CD4-positive, alpha-beta T cell treated with Interleukin-17A for 4 hours (primary cell): ENCODE data around the gene TRPC4.

ENCODE experiments used
- DNase-seq: peaks from one replicate; pipeline ENCODE4 v3.0.0-alpha.2; 2020; ENCODE audit warnings: mixed read lengths

TRPC4 gene

DNA sequence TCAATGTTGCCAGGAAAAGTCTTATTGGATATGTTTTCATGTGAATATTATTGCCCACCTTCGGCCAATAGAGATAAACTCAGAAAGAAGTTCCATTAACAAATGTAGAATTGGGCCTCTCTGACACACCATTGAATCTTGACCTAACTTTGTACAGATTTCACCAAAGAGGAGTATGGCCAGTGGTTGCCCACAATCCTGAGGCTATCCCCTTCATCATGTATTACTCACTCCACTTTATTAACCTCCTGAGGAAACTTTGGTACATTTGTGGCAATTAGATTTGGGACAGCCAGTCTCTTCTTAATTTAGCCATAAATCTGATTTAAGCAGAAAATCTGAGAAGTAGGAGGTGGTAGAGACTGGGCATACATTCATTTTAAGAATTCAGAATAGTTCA is 217.7 kb downstream of the TRPC4 start:
- DNase-seq = no peak

DNA sequence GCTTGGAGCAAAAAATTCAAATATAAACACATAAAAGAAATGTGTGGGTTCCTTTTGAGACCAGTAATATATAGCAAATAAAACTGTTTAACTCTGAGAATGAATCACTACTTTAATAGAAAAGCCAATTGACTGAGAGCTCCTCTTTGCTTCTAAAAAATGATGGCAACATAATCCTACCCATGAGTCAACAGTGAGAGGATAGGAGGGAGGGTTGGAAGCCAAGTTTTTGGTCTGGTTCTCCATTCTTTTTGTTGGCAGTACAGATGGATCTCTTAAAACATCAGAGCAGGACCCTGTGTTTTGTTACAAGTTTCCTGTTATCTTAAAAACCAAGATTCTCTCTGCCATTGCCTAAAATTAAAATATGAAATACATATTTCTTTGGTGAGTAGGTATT is 221.0 kb downstream of the TRPC4 start:
- DNase-seq = no peak

GRCh38 chr13:37647031-37647650 is 222.4 kb downstream of the TRPC4 start:
- no peak for DNase-seq

- no peak for DNase-seq
Measured at GRCh38 chr13:37646531-37646930, 223.0 kb downstream of the TRPC4 start.

- DNase-seq = no peak
Measured at GRCh38 chr13:37645181-37645740, 224.3 kb downstream of the TRPC4 start.

- DNase-seq = no peak
Measured at GRCh38 chr13:37641391-37641790, 228.2 kb downstream of the TRPC4 start.

- no peak for DNase-seq
Measured at GRCh38 chr13:37640499-37640898, 229.1 kb downstream of the TRPC4 start.

DNA sequence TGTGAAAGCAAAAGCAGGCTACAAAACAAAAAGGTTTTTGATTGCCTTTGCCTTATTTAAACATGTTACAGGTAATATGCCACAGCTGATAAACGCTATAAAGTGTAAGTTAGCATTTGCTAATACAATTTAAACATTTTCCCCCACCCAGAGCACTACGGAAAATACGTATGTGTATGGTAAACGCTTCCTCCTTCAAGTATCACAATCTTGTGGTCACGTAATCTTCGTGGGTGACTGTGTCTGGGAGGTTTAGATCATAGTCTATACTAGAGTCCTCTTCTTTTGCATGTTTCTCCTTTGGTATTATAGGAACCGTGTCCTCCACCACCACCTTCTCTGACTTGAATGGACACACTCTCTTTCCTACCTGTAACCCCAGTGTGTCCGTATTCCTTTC is 232.9 kb downstream of the TRPC4 start:
- no peak for DNase-seq

GRCh38 chr13:37632294-37632693 is 237.3 kb downstream of the TRPC4 start:
- no peak for DNase-seq

DNA sequence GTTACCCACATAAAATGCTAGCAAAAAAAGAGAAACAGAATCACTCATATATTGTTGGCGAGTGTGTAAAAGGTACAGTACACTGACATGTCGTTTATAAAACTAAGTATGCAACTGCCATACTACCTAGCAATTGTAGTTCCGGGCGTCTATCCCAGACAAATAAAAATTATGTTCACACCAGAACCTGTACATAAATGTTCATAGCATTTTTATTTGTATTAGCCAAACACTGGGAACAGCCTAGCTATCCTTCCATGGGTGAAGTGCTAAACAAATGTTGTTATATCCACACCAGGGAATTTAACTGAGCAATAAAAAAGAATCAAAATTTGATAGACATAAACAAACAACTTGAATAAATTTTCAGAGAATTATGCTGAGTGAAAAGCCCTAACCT is 242.1 kb downstream of the TRPC4 start:
- DNase-seq = no peak

- no peak for DNase-seq
Measured at GRCh38 chr13:37621811-37622361, 247.7 kb downstream of the TRPC4 start.

DNA sequence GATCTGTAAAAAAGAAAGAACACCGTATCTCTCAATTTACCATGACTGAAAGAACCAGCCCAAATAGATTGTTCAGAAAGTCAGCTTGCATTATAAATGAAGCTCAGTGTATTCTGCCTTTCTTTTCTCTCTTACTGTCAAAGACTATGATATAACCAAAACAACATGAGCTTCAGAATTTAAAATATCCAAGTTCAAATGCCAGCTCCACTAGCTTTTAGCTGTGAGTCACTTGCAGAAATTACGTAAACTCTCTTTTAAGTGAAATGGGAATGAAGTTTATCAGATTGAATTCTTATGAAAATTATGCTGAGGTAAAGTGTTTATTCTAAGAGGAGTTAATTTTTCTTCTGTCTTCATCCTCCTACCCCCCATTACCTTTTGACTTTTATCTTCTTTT is 251.0 kb downstream of the TRPC4 start:
- DNase-seq = no peak

GRCh38 chr13:37617173-37617572 is 252.4 kb downstream of the TRPC4 start:
- DNase-seq = no peak

DNA sequence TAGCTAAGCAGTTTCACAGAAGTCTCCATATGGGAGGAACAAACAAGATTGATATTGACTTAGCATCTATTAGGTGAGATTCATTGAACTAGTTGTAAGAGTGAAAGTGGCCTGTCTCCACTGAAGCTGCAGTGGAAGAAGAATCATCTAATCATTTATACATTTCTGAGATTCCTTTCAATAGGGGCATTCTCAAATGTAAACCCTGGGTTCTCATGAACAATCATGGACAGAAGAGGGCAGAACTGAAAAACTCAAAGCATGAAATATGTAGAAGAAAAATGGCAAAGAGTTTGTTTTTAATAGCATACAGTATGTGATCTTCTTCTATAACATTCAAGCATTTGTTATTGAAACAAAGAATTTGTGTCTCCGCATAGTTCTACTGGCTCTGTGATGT is 253.4 kb downstream of the TRPC4 start:
- DNase-seq = no peak

- no peak for DNase-seq
Measured at GRCh38 chr13:37615276-37615675, 254.3 kb downstream of the TRPC4 start.

DNA sequence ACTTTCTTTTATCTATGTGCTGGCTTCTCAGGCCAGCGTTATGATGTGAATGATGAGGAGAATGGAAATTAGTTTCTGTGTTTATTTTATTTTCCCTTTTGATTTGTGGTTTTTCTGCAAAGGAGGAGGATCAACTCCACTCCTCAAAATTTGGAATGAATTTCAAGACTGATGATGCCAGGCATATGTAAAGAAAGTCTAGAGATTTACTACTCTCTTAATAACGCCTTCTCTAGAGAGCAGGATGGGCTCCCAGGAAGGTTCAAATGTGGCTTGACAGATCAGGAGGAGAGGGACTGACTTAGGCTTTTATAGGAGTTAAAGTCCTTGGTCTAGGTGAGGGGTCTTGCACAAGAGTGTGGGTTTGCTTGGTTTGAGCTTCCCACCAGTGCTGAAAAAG is 255.9 kb downstream of the TRPC4 start:
- DNase-seq = no peak

GRCh38 chr13:37613236-37613635 is 256.3 kb downstream of the TRPC4 start:
- DNase-seq = no peak

DNA sequence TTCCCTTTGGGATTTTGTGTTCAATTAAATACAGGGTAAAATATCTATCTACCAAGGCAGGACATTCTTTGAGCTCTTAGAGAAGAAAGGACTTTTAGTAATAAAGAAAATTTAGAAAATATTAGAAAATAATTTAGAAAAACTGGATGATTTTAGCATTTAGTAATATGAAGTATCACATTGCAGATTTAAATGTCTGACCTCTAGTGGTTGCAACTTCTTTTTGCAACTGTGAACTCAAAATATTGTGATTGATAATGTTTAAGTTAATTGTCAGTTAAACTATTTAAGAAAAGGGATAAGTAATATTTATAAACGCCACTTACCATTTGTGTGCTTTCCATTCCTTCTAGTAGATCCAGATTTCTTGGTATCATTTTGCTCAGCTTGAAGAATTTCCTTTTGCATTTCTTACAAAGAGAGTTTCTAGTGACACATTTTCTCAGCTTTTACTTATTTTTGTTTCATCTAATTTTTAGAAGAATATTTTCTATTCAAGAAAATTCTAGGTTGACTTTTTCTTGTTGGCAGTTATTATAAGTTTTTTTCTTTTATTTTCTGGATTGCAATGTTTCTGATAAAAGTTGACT is 260.7 kb downstream of the TRPC4 start:
- DNase-seq = no peak

DNA sequence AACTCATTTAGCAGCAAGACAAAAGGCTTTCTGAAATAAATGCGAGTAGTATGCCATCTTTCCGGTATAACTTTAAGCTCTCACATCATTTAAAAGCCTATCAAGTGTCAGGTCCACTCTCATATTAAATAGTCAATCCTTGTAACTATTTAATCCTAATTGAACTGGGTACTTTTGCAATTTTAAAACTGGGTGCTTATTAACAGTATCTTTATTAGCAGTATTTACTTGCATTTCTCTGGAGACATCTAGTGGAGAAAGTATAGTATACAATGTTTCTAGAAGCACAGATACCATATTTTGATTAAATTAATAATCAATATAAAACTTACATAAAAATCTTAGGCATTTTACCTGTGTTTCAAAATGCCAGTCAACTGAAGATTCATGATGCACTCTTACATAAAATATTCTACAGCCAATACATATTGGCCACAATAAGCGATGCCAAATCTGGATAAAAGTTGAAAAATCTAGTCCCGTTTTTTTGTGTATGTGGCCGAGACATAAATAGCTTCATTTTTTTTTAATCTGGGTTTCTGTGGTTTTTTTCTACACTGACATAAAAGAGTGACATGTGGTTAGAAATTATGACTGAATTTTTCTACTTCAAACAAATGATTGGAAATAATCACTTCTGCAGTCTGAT is 266.7 kb downstream of the TRPC4 start:
- DNase-seq = no peak

GRCh38 chr13:37601648-37602440 is 267.7 kb downstream of the TRPC4 start:
- DNase-seq = no peak

DNA sequence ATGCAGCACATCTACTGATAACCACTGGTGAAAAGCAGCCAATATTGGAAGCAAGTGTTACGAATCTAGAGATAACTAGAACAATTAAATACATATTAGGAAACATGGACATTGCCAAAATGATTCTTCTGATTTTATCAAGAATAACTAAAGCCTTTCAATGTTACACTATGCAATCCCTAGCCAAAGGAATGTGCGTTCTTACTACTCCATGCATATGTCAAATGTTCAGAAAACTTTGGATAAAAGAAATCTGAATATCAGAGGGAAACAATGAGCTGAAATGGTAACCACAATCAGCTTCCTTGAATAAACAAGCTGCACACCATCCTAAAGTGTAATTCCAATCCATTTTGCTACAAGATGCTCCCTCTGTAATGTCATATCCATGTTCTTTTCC is 270.1 kb downstream of the TRPC4 start:
- DNase-seq = no peak

- no peak for DNase-seq
Measured at GRCh38 chr13:37598597-37598996, 271.0 kb downstream of the TRPC4 start, which contains the start of gene POSTN. Gene POSTN (minus strand): TSS chr13:37598768. CDS start chr13:37598726, 42 bp downstream.

- no peak for DNase-seq
Measured at GRCh38 chr13:37597477-37598025, 272.0 kb downstream of the TRPC4 start.
